ENCODE data around the gene SETD9. TPM values are rescaled to one million over a fixed set of nuclear protein-coding genes. Genes with fewer than 3 reads are reported as not detected.

The SETD9 gene
- total RNA-seq, 3 donors from 2014 or later = 13.5 to 21.0 (median 17.3) TPM

DNA sequence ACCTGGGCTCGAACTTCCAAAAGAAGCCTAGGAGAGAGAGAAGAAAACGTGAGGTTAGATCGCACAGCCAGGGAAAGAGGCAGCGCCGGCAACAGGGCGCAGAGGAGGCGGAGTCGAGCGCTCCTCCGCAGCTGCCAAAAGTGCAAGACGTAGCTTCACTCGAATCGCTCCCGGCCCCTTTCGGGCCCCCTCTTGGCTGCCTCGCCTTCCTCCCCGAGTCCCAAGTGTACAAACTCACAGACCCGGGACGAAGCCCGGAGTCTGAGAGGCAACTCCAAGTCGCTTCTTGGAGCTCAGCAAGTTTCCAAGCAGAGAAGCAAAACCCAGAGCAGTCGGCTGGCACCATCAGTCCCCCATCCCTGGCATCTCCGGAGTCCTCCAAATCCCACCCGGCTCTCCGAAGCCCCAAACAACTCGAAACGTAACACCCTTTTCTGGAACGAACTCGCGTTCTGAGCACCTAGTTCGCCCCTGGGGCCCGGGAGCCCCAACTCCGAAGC, 41.3 kb downstream of the SETD9 start:
- H3K36me3 ChIP-seq = no peaks in the 10 kb centered on the region
- no peaks in the 10 kb centered on the region for H3K27me3 ChIP-seq
- peaks cover 0 to 4% of the 10 kb centered on the region in 2 donors for H3K4me1 ChIP-seq
- intact Hi-C loops (cut with DNase I; ENCODE audit: low total_unique reads) = no loop called here
- TF ChIP-seq POLR2A (IDR thresholded peaks at IDR 0.05) = no peak
- TF ChIP-seq CTCF (IDR thresholded peaks at IDR 0.05) = no peak
- no peak for TF ChIP-seq POLR2AphosphoS5 (IDR thresholded peaks at IDR 0.05)
- DNase-seq (ENCODE audit: low spot score in 2 of 2) = peak; percentile 27 to 63
- H3K9me3 ChIP-seq = no peaks in the 10 kb centered on the region
- H3K4me3 ChIP-seq = peak overlapping the region; percentile 94 to 98 (median 94)
- H3K27ac ChIP-seq = peak overlapping the region; percentile 89 to 96

GRCh38 chr5:56951126-56951945, 41.9 kb downstream of the SETD9 start:
- peak overlapping the region; percentile 89 to 96 for H3K27ac ChIP-seq
- H3K9me3 ChIP-seq = no peaks in the 10 kb centered on the region
- intact Hi-C loops (cut with DNase I; ENCODE audit: low total_unique reads) = no loop called here
- peak overlapping the region; percentile 94 to 98 (median 94) for H3K4me3 ChIP-seq
- peaks cover 0 to 4% of the 10 kb centered on the region in 2 donors for H3K4me1 ChIP-seq
- TF ChIP-seq CTCF (IDR thresholded peaks at IDR 0.05) = no peak
- no peak for TF ChIP-seq POLR2A (IDR thresholded peaks at IDR 0.05)
- no peak for TF ChIP-seq POLR2AphosphoS5 (IDR thresholded peaks at IDR 0.05)
- DNase-seq (ENCODE audit: low spot score in 2 of 2) = peak in 1 of 2 donors; percentile 51
- no peaks in the 10 kb centered on the region for H3K27me3 ChIP-seq
- no peaks in the 10 kb centered on the region for H3K36me3 ChIP-seq

GRCh38 chr5:56951946-56952691, 42.7 kb downstream of the SETD9 start, which contains the start of gene MIER3:
Gene MIER3 (minus strand): TSS chr5:56952123. CDS start chr5:56952102, 21 bp downstream.
- peak; percentile 48 to 74 for DNase-seq (ENCODE audit: low spot score in 2 of 2)
- intact Hi-C loops (cut with DNase I; ENCODE audit: low total_unique reads) = no loop called here
- peak within 1 kb of the TSS; percentile 94 to 98 (median 94) for H3K4me3 ChIP-seq
- peak within 1 kb of the TSS; percentile 89 to 96 for H3K27ac ChIP-seq
- no peaks in the 10 kb centered on the region for H3K9me3 ChIP-seq
- peaks cover 0 to 4% of the 10 kb centered on the region in 2 donors for H3K4me1 ChIP-seq
- H3K36me3 ChIP-seq = no peaks in the 10 kb centered on the region
- no peaks in the 10 kb centered on the region for H3K27me3 ChIP-seq
- TF ChIP-seq CTCF (IDR thresholded peaks at IDR 0.05) (no peak), POLR2AphosphoS5 (IDR thresholded peaks at IDR 0.05) (no peak), POLR2A (IDR thresholded peaks at IDR 0.05) (no peak)

DNA sequence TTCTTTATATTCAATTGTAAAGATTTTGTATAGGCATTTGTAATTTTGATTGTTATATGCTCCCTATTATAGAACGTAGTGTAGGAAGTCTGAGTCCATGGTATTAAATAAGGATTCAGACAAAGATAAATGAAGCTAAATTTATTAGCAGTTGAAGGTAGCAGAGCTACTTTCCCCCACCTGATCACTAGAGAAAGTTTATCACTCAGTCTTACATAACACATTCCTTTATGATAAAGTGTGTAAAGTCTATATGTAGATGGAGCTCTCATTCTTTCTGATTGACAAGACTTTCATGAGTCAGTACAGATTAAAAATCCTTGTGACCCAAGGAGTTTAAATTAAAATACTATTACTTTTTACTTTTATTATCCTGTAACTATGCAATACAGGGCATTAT, 44.9 kb downstream of the SETD9 start:
- Histone ChIP-seq H3K4me1 (peaks cover 0 to 4% of the 10 kb centered on the region in 2 donors), H3K36me3 (no peaks in the 10 kb centered on the region), H3K9me3 (no peaks in the 10 kb centered on the region), H3K27me3 (no peaks in the 10 kb centered on the region), H3K4me3 (no peak overlapping the region), H3K27ac (no peak overlapping the region)
- intact Hi-C loops (cut with DNase I; ENCODE audit: low total_unique reads) = no loop called here
- TF ChIP-seq POLR2AphosphoS5 (IDR thresholded peaks at IDR 0.05) (no peak), CTCF (IDR thresholded peaks at IDR 0.05) (no peak), POLR2A (IDR thresholded peaks at IDR 0.05) (no peak)
- no peak for DNase-seq (ENCODE audit: low spot score in 2 of 2)
